SK-N-SH treated with all-trans-retinoic acid at 6 μM for 48 hours (cell line): Measurements from ENCODE around the gene BTG1.

ENCODE experiments used
- ATAC-seq: fragments of 200-7000 bp; cut with Tn5 transposase; 3 replicates; pipeline ENCODE4 v1.9.1; 2020; ENCODE audit warnings: mild to moderate bottlenecking, moderate library complexity
- ARNTL ChIP-seq: fragments of 450-650 bp; formaldehyde crosslinking; IDR thresholded peaks from 2 replicates; pipeline ENCODE4 v1.5.0; 2020; ENCODE audit warnings: low read depth, mild to moderate bottlenecking, moderate library complexity, borderline replicate concordance
- BACH2 ChIP-seq: fragments of 250-450 bp; sonication (Bioruptor Pico); IDR thresholded peaks from 2 replicates; pipeline ENCODE4 v1.9.0; 2021; ENCODE audit warnings: mild to moderate bottlenecking, borderline replicate concordance
- CREB5 ChIP-seq: fragments of 250-450 bp; sonication (Bioruptor Pico); IDR thresholded peaks from 2 replicates; pipeline ENCODE4 v1.5.1; 2020; ENCODE audit warnings: low read depth, mild to moderate bottlenecking, moderate library complexity
- CSDC2 ChIP-seq: fragments of 250-450 bp; sonication (Bioruptor Pico); IDR thresholded peaks from 2 replicates; pipeline ENCODE4 v1.5.0; 2020; ENCODE audit warnings: mild to moderate bottlenecking, moderate library complexity
- ESRRG ChIP-seq: fragments of 250-450 bp; sonication (Bioruptor Pico); IDR thresholded peaks from 2 replicates; pipeline ENCODE4 v1.6.1; 2021; ENCODE audit warnings: mild to moderate bottlenecking
- GLIS3 ChIP-seq: fragments of 250-450 bp; sonication (Bioruptor Pico); IDR thresholded peaks from 2 replicates; pipeline ENCODE4 v1.5.0; 2020; ENCODE audit warnings: mild to moderate bottlenecking, moderate library complexity
- ISL1 ChIP-seq: fragments of 250-450 bp; sonication (Bioruptor Pico); IDR thresholded peaks from 2 replicates; pipeline ENCODE4 v2.1.2; 2022; ENCODE audit warnings: mild to moderate bottlenecking, moderate library complexity
- OSR1 ChIP-seq: fragments of 250-450 bp; sonication (Bioruptor Pico); IDR thresholded peaks from 2 replicates; pipeline ENCODE4 v1.8.0; 2022; ENCODE audit warnings: moderate library complexity, mild to moderate bottlenecking, inconsistent platforms
- PATZ1 ChIP-seq: fragments of 250-450 bp; sonication (Bioruptor Pico); IDR thresholded peaks from 2 replicates; pipeline ENCODE4 v1.8.0; 2020; ENCODE audit warnings: mild to moderate bottlenecking, moderate library complexity, borderline replicate concordance
- PPARA ChIP-seq: fragments of 250-450 bp; sonication (Bioruptor Pico); IDR thresholded peaks from 2 replicates; pipeline ENCODE4 v1.5.0; 2020; ENCODE audit warnings: mild to moderate bottlenecking, borderline replicate concordance
- SNAI2 ChIP-seq: fragments of 250-450 bp; sonication (Bioruptor Pico); IDR thresholded peaks from 2 replicates; pipeline ENCODE4 v1.5.0; 2020; ENCODE audit warnings: mild to moderate bottlenecking, moderate library complexity
- TCF4 ChIP-seq: fragments of 250-450 bp; sonication (Bioruptor Pico); IDR thresholded peaks from 2 replicates; pipeline ENCODE4 v1.8.0; 2021; ENCODE audit warnings: mild to moderate bottlenecking, moderate library complexity, borderline replicate concordance
- TOX ChIP-seq: fragments of 250-450 bp; sonication (Bioruptor Pico); IDR thresholded peaks from 2 replicates; pipeline ENCODE4 v1.8.0; 2021; ENCODE audit warnings: mild to moderate bottlenecking, moderate library complexity, borderline replicate concordance
- TSHZ2 ChIP-seq: fragments of 250-450 bp; sonication (Bioruptor Pico); IDR thresholded peaks from 2 replicates; pipeline ENCODE4 v1.5.0; 2020; ENCODE audit warnings: mild to moderate bottlenecking, moderate library complexity
- ZC3H10 ChIP-seq: fragments of 250-450 bp; sonication (Bioruptor Pico); IDR thresholded peaks from 2 replicates; pipeline ENCODE4 v1.5.1; 2021; ENCODE audit warnings: mild to moderate bottlenecking, moderate library complexity
- ZFP3 ChIP-seq: fragments of 250-450 bp; sonication (Bioruptor Pico); IDR thresholded peaks from 2 replicates; pipeline ENCODE4 v1.5.0; 2020; ENCODE audit warnings: mild to moderate bottlenecking, moderate library complexity
- ZFP30 ChIP-seq: fragments of 450-650 bp; formaldehyde crosslinking; IDR thresholded peaks from 2 replicates; pipeline ENCODE4 v1.5.0; 2022; ENCODE audit warnings: mild to moderate bottlenecking, moderate library complexity
- ZNF565 ChIP-seq: fragments of 450-650 bp; formaldehyde crosslinking; conservative IDR thresholded peaks from 2 replicates; pipeline ENCODE4 v1.5.0; 2020; ENCODE audit warnings: low read depth, mild to moderate bottlenecking, moderate library complexity
- ZNF70 ChIP-seq: fragments of 450-650 bp; formaldehyde crosslinking; IDR thresholded peaks from 2 replicates; pipeline ENCODE4 v1.5.0; 2020; ENCODE audit warnings: mild to moderate bottlenecking, moderate library complexity
- TF ChIP-seq, protein P1 (sequence below): fragments of 250-450 bp; sonication (Bioruptor Pico); IDR thresholded peaks from 2 replicates; pipeline ENCODE4 v1.8.0; 2021; ENCODE audit warnings: low read depth, mild to moderate bottlenecking, moderate library complexity, borderline replicate concordance
- TF ChIP-seq, protein P2 (sequence below): fragments of 250-450 bp; sonication (Bioruptor Pico); IDR thresholded peaks from 2 replicates; pipeline ENCODE4 v1.5.1; 2021; ENCODE audit warnings: mild to moderate bottlenecking, moderate library complexity

The BTG1 gene

DNA sequence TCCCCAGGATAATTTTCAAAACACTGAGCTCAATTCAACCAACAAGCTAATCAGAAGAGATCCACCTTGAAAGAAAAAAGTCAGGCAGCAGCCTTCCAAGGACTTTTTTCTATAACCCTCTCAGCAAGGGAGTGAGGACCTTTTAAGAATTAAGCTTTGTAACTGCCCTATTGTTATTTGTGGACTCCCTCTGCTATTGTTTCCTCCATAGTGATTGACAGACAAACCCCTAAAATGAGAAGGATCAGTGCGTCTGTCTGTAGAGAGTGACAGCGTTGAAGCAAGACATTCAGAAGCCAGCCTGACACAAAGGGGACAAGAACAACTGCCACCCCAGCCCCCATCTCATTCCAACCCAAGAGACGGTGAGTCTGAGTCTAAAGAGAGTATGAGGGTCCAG, 30.3 kb upstream of the BTG1 start:
- no peak for TF ChIP-seq ZC3H10
- no peak for ATAC-seq

GRCh38 chr12:92170050-92170449, 24.4 kb upstream of the BTG1 start:
- TF ChIP-seq PPARA (no peak), CREB5 (CRISPR knock-in tag) (no peak), ZNF70 (no peak), ZFP30 (CRISPR knock-in tag) (no peak), GLIS3 (no peak), ZFP3 (no peak), PATZ1 (CRISPR knock-in tag) (no peak), ESRRG (CRISPR knock-in tag) (no peak), SNAI2 (CRISPR knock-in tag) (no peak), ISL1 (CRISPR knock-in tag) (no peak), TCF4 (CRISPR knock-in tag) (no peak), OSR1 (no peak), ZNF565 (CRISPR knock-in tag) (no peak), ARNTL (CRISPR knock-in tag) (no peak), BACH2 (CRISPR knock-in tag) (no peak), CSDC2 (no peak)
- TF ChIP-seq, protein P1, sequence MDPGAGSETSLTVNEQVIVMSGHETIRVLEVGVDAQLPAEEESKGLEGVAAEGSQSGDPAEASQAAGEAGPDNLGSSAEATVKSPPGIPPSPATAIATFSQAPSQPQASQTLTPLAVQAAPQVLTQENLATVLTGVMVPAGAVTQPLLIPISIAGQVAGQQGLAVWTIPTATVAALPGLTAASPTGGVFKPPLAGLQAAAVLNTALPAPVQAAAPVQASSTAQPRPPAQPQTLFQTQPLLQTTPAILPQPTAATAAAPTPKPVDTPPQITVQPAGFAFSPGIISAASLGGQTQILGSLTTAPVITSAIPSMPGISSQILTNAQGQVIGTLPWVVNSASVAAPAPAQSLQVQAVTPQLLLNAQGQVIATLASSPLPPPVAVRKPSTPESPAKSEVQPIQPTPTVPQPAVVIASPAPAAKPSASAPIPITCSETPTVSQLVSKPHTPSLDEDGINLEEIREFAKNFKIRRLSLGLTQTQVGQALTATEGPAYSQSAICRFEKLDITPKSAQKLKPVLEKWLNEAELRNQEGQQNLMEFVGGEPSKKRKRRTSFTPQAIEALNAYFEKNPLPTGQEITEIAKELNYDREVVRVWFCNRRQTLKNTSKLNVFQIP (CRISPR knock-in tag) = no peak
- TF ChIP-seq, protein P2, sequence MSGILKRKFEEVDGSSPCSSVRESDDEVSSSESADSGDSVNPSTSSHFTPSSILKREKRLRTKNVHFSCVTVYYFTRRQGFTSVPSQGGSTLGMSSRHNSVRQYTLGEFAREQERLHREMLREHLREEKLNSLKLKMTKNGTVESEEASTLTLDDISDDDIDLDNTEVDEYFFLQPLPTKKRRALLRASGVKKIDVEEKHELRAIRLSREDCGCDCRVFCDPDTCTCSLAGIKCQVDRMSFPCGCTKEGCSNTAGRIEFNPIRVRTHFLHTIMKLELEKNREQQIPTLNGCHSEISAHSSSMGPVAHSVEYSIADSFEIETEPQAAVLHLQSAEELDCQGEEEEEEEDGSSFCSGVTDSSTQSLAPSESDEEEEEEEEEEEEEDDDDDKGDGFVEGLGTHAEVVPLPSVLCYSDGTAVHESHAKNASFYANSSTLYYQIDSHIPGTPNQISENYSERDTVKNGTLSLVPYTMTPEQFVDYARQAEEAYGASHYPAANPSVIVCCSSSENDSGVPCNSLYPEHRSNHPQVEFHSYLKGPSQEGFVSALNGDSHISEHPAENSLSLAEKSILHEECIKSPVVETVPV (CRISPR knock-in tag) = no peak
- no peak for ATAC-seq

GRCh38 chr12:92167075-92167474, 21.4 kb upstream of the BTG1 start:
- no peak for ATAC-seq

More at GRCh38 chr12:92167075-92167474, 21.4 kb upstream of the BTG1 start:
- TF ChIP-seq SNAI2 (CRISPR knock-in tag) (no peak), BACH2 (CRISPR knock-in tag) (no peak), ZNF565 (CRISPR knock-in tag) (no peak), ESRRG (CRISPR knock-in tag) (no peak), PPARA (no peak), ISL1 (CRISPR knock-in tag) (no peak), CREB5 (CRISPR knock-in tag) (no peak), ZNF70 (no peak), TSHZ2 (CRISPR knock-in tag) (no peak), TOX (CRISPR knock-in tag) (no peak), ZFP30 (CRISPR knock-in tag) (no peak)
- TF ChIP-seq, protein P2 (CRISPR knock-in tag) = no peak
